ENCODE measurements around the gene GRIK3.

GRIK3 gene

DNA sequence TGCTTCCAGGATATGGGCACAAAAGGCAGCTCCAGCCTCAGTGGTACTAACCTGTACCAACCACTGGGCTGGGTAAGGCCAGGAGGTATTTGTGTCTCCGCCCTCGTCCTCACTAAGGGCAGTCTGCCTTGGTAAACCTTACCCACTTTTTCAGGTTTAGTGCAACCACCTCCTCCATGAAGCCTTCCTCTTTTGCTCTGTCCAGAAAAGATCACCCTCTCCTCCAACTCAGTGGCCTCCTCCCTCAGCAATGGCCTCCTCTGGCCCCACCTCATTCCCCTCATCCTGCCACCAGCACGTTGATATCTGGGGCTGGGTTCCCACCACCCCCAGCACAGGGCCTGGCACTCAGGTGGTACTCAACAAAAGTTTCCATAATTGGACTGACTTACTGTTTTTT lies 161.5 kb downstream of the GRIK3 start:
- Histone ChIP-seq H3K4me3 (ENCODE audit: low read length, poor library complexity, severe bottlenecking) (no peak overlapping the region), H3K9ac (ENCODE audit: low read depth, low read length, poor library complexity, severe bottlenecking) (no peak overlapping the region), H4K20me1 (ENCODE audit: insufficient read depth, low read length, poor library complexity, severe bottlenecking) (no peaks in the 10 kb centered on the region), H3K27me3 (ENCODE audit: insufficient read depth, low read length, poor library complexity, severe bottlenecking) (no peaks in the 10 kb centered on the region), H3F3A (ENCODE audit: low read depth) (no peaks in the 10 kb centered on the region), H2AFZ (ENCODE audit: low read length) (no peak overlapping the region), H3K4me1 (ENCODE audit: insufficient read depth, low read length, poor library complexity, severe bottlenecking) (no peaks in the 10 kb centered on the region), H3K79me2 (ENCODE audit: insufficient read depth, low read length) (no peaks in the 10 kb centered on the region), H3K9me3 (ENCODE audit: insufficient read depth, low read depth, low read length) (no peaks in the 10 kb centered on the region), H3K9me2 (replicated peaks; ENCODE audit: low read depth, low read length) (no peaks in the 10 kb centered on the region), H3K4me2 (ENCODE audit: low read depth, low read length, poor library complexity, severe bottlenecking) (no peak overlapping the region), H3K36me3 (ENCODE audit: insufficient read depth, low read length) (no peaks in the 10 kb centered on the region)
- TF ChIP-seq EZH2phosphoT487 (IDR thresholded peaks at IDR 0.05; ENCODE audit: borderline replicate concordance), result no peak
- no peak for TF ChIP-seq CTCF (conservative IDR thresholded peaks at IDR 0.05; ENCODE audit: low read length)

DNA sequence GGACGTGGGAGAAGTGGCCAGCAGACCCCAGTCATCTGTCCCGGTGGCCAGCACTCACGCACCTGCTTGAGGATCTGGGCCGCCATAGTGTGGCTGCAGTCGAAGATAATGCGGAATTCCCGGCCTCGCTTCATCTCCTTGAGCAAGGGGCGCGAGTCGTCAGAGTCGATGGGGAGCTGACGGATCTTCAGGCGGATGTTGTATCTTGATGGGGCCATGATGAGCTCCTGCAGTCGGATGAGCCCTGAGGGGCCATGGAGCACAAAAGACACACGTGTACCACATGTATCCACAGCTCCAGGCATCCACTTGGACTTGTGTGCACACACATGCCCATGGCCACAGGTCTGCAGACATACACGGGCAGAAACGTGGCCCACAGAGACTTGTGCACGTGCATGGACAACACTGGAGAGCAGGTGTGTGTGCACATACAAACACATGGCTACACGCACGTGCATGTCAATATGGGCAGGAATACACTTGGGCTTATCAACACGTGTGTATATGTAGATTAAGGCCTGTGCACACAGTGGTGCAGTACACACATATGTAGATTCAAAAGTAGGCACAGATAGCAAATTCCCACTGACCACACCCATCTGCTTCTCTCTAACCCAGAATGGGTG lies 162.1 kb downstream of the GRIK3 start:
- Histone ChIP-seq H3K79me2 (ENCODE audit: insufficient read depth, low read length) (no peaks in the 10 kb centered on the region), H3K4me1 (ENCODE audit: insufficient read depth, low read length, poor library complexity, severe bottlenecking) (no peaks in the 10 kb centered on the region), H2AFZ (ENCODE audit: low read length) (no peak overlapping the region), H3K36me3 (ENCODE audit: insufficient read depth, low read length) (no peaks in the 10 kb centered on the region), H3K9me2 (replicated peaks; ENCODE audit: low read depth, low read length) (no peaks in the 10 kb centered on the region), H3K4me2 (ENCODE audit: low read depth, low read length, poor library complexity, severe bottlenecking) (no peak overlapping the region), H3F3A (ENCODE audit: low read depth) (no peaks in the 10 kb centered on the region), H3K9me3 (ENCODE audit: insufficient read depth, low read depth, low read length) (no peaks in the 10 kb centered on the region), H3K4me3 (ENCODE audit: low read length, poor library complexity, severe bottlenecking) (no peak overlapping the region), H4K20me1 (ENCODE audit: insufficient read depth, low read length, poor library complexity, severe bottlenecking) (no peaks in the 10 kb centered on the region), H3K27me3 (ENCODE audit: insufficient read depth, low read length, poor library complexity, severe bottlenecking) (no peaks in the 10 kb centered on the region), H3K9ac (ENCODE audit: low read depth, low read length, poor library complexity, severe bottlenecking) (no peak overlapping the region)
- TF ChIP-seq EZH2phosphoT487 (IDR thresholded peaks at IDR 0.05; ENCODE audit: borderline replicate concordance) (no peak), CTCF (conservative IDR thresholded peaks at IDR 0.05; ENCODE audit: low read length) (no peak)

DNA sequence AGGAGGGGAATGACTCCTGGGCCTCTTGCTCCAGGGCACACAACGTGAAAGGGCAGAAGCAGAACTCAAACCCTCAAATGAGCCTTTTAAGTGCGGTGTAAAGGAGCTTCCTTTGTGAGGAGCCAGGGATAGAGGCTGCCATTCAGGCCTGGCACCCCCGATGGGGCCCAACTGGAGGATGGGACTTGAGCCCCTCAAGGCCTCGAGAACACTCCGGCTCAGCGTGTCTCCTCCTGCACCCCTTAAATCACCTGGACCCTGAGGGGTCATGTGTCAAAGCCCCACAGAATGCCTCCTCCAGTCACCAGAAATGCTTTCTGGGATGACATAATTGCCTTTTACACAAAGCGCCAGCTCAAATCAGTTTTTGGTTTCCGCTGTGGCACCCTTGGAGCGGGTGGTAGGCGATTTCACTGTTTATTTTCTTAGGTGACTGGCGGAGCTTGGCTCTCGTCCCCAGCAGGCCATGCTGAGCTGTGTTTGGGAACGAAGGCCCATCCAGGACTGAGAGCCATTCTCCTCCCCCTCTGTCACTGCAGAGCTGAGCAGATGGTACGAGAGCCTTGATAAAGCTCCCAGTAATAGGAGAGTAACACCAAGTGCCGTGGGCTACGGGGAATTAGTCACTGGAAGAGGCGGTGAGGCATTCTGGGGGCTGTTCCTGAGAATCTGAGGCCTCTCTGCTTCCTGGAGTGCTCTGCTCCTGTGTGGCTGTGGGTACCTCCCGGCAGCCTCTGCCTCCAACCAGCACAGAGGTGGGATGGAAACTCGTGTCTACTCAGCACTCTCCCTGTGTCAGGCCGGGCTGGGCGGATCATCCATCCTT lies 163.0 kb downstream of the GRIK3 start:
- Histone ChIP-seq H3K9me3 (ENCODE audit: insufficient read depth, low read depth, low read length) (no peaks in the 10 kb centered on the region), H3F3A (ENCODE audit: low read depth) (no peaks in the 10 kb centered on the region), H3K4me2 (ENCODE audit: low read depth, low read length, poor library complexity, severe bottlenecking) (no peak overlapping the region), H3K36me3 (ENCODE audit: insufficient read depth, low read length) (no peaks in the 10 kb centered on the region), H4K20me1 (ENCODE audit: insufficient read depth, low read length, poor library complexity, severe bottlenecking) (no peaks in the 10 kb centered on the region), H3K4me3 (ENCODE audit: low read length, poor library complexity, severe bottlenecking) (no peak overlapping the region), H3K9me2 (replicated peaks; ENCODE audit: low read depth, low read length) (no peaks in the 10 kb centered on the region), H2AFZ (ENCODE audit: low read length) (no peak overlapping the region), H3K4me1 (ENCODE audit: insufficient read depth, low read length, poor library complexity, severe bottlenecking) (no peaks in the 10 kb centered on the region), H3K9ac (ENCODE audit: low read depth, low read length, poor library complexity, severe bottlenecking) (no peak overlapping the region), H3K27me3 (ENCODE audit: insufficient read depth, low read length, poor library complexity, severe bottlenecking) (no peaks in the 10 kb centered on the region), H3K79me2 (ENCODE audit: insufficient read depth, low read length) (no peaks in the 10 kb centered on the region)
- TF ChIP-seq CTCF (conservative IDR thresholded peaks at IDR 0.05; ENCODE audit: low read length) (no peak), EZH2phosphoT487 (IDR thresholded peaks at IDR 0.05; ENCODE audit: borderline replicate concordance) (no peak)

Measured in Loucy (cell line).